ENCODE results near the gene NDUFS8. TPM values are rescaled to one million over a fixed set of nuclear protein-coding genes. Genes with fewer than 3 reads are reported as not detected.

Gene NDUFS8
- total RNA-seq, 1 experiment from 2014 or later, result 334 TPM

GRCh38 chr11:68028802-68029545 lies 1.5 kb upstream of the NDUFS8 start:
- no peak for DNase-seq
- Histone ChIP-seq H3K36me3 (ENCODE audit: control insufficient read depth, insufficient read depth, low read length) (peaks cover 2% of the 10 kb centered on the region), H3K4me1 (peaks cover 13% of the 10 kb centered on the region), H3K27me3 (replicated peaks; ENCODE audit: control insufficient read depth, insufficient read depth, low read length) (no peaks in the 10 kb centered on the region), H3K4me3 (ENCODE audit: low read depth, low read length) (no peak overlapping the region), H3K9me3 (no peaks in the 10 kb centered on the region)
- Mint-ChIP-seq H3K27ac (ENCODE audit: unreplicated experiment) (peak overlapping the region; percentile 90), H3K36me3 (ENCODE audit: insufficient read depth, unreplicated experiment) (peaks cover 12% of the 10 kb centered on the region), H3K9me3 (ENCODE audit: unreplicated experiment) (no peaks in the 10 kb centered on the region), H3K27me3 (ENCODE audit: insufficient read depth, unreplicated experiment) (no peaks in the 10 kb centered on the region), H3K4me3 (ENCODE audit: unreplicated experiment) (peak overlapping the region; percentile 85), H3K4me1 (ENCODE audit: low read depth, unreplicated experiment) (peaks cover 12% of the 10 kb centered on the region)
- intact Hi-C loops (cut with micrococcal nuclease; ENCODE audit: unreplicated experiment), result no loop called here
- BruUV-seq (replicated peaks), result no TSS peak
- TF ChIP-seq CTCF (IDR thresholded peaks at IDR 0.05; ENCODE audit: insufficient read depth in 1 of 2, low read depth in 1 of 2, low read length in 1 of 2, severe bottlenecking in 1 of 2, unreplicated experiment in 1 of 2), result no peak
- POLR2A ChIA-PET, result no interaction called here
- CTCF ChIA-PET, result interaction anchor here (0.7 kb wide), 1 partner anchor 13 kb away, joined by 3 read pairs; no protein-coding TSS in a partner anchor

- no peak for TF ChIP-seq CTCF (IDR thresholded peaks at IDR 0.05; ENCODE audit: insufficient read depth in 1 of 2, low read depth in 1 of 2, low read length in 1 of 2, severe bottlenecking in 1 of 2, unreplicated experiment in 1 of 2)
- Mint-ChIP-seq H3K9me3 (ENCODE audit: unreplicated experiment) (no peaks in the 10 kb centered on the region), H3K4me3 (ENCODE audit: unreplicated experiment) (peak overlapping the region; percentile 85), H3K4me1 (ENCODE audit: low read depth, unreplicated experiment) (peaks cover 12% of the 10 kb centered on the region), H3K36me3 (ENCODE audit: insufficient read depth, unreplicated experiment) (peaks cover 31% of the 10 kb centered on the region), H3K27me3 (ENCODE audit: insufficient read depth, unreplicated experiment) (no peaks in the 10 kb centered on the region), H3K27ac (ENCODE audit: unreplicated experiment) (peak overlapping the region; percentile 90)
- Histone ChIP-seq H3K36me3 (ENCODE audit: control insufficient read depth, insufficient read depth, low read length) (peaks cover 4% of the 10 kb centered on the region), H3K4me1 (peaks cover 13% of the 10 kb centered on the region), H3K4me3 (ENCODE audit: low read depth, low read length) (peak overlapping the region; percentile 98), H3K27me3 (replicated peaks; ENCODE audit: control insufficient read depth, insufficient read depth, low read length) (no peaks in the 10 kb centered on the region), H3K9me3 (no peaks in the 10 kb centered on the region)
- TSS peak; percentile 40 for BruUV-seq (replicated peaks)
- intact Hi-C loops (cut with micrococcal nuclease; ENCODE audit: unreplicated experiment), result loop anchor here (5.0 kb wide), 1 partner anchor 91 kb away; the partner anchor contains the start of gene CHKA
- CTCF ChIA-PET, result interaction anchor here (2.0 kb wide), 1 partner anchor 21 kb away, joined by 5 read pairs; the partner anchor contains the start of gene ALDH3B1
- POLR2A ChIA-PET, result no interaction called here
- no peak for DNase-seq
These were observed 623 bp downstream of the NDUFS8 start for GRCh38 chr11:68031144-68031464.

GRCh38 chr11:68032003-68032402 lies 1.5 kb downstream of the NDUFS8 start:
- H3K9me3 ChIP-seq, result no peaks in the 10 kb centered on the region
- H3K4me3 ChIP-seq (ENCODE audit: low read depth, low read length), result no peak overlapping the region
- ChIA-PET CTCF (no interaction called here), POLR2A (no interaction called here)
- H3K36me3 ChIP-seq (ENCODE audit: control insufficient read depth, insufficient read depth, low read length), result peaks cover 4% of the 10 kb centered on the region
- no TSS peak for BruUV-seq (replicated peaks)
- no peaks in the 10 kb centered on the region for H3K27me3 ChIP-seq (replicated peaks; ENCODE audit: control insufficient read depth, insufficient read depth, low read length)
- Mint-ChIP-seq H3K4me3 (ENCODE audit: unreplicated experiment) (peak overlapping the region; percentile 85), H3K4me1 (ENCODE audit: low read depth, unreplicated experiment) (peaks cover 13% of the 10 kb centered on the region), H3K27ac (ENCODE audit: unreplicated experiment) (peak overlapping the region; percentile 90), H3K9me3 (ENCODE audit: unreplicated experiment) (no peaks in the 10 kb centered on the region), H3K27me3 (ENCODE audit: insufficient read depth, unreplicated experiment) (no peaks in the 10 kb centered on the region), H3K36me3 (ENCODE audit: insufficient read depth, unreplicated experiment) (peaks cover 40% of the 10 kb centered on the region)
- no peak for DNase-seq
- peaks cover 13% of the 10 kb centered on the region for H3K4me1 ChIP-seq
- no peak for TF ChIP-seq CTCF (IDR thresholded peaks at IDR 0.05; ENCODE audit: insufficient read depth in 1 of 2, low read depth in 1 of 2, low read length in 1 of 2, severe bottlenecking in 1 of 2, unreplicated experiment in 1 of 2)
- intact Hi-C loops (cut with micrococcal nuclease; ENCODE audit: unreplicated experiment), result loop anchor here (5.0 kb wide), 1 partner anchor 90 kb away; the partner anchor contains the start of gene CHKA

Data from Caco-2 (cell line).